ENCODE measurements around the gene PPP1R14C.

GRCh38 chr6:150273457-150274309 is 130.8 kb downstream of the PPP1R14C start:
- TF ChIP-seq CTCF (conservative IDR thresholded peaks at IDR 0.05 in 1 of 2, IDR thresholded peaks at IDR 0.05 in 1 of 2; ENCODE audit: low read depth in 1 of 2, low read length in 2 of 2) (no peak), EZH2 (IDR thresholded peaks at IDR 0.05; ENCODE audit: low read length, missing control alignments) (no peak)

Data from fibroblast of lung (primary cell).